DMS53 treated with DMSO at 0.1 percent for 48 hours (cell line): ENCODE data around the gene BIRC3.
"Not testable (repeated sequence)": the region's sequence is repeated elsewhere in the genome, so short reads cannot be mapped to it uniquely, and the experiment has no call there.

ENCODE experiments used
- DNase-seq: peaks from one replicate; lab custom pipeline; 2025; ENCODE audit not compliant: unreplicated experiment; lab: John Stamatoyannopoulos, UW

Gene BIRC3

GRCh38 chr11:102322560-102322959 lies 5.3 kb downstream of the BIRC3 start:
- DNase-seq: no peak

- no peak for DNase-seq
Observed at GRCh38 chr11:102323542-102324251, 6.4 kb downstream of the BIRC3 start.

GRCh38 chr11:102325088-102325487 lies 7.8 kb downstream of the BIRC3 start:
- no peak for DNase-seq

GRCh38 chr11:102328748-102329147 lies 11.5 kb downstream of the BIRC3 start:
- no peak for DNase-seq

- no peak for DNase-seq
Observed at GRCh38 chr11:102330231-102330630, 12.9 kb downstream of the BIRC3 start.

GRCh38 chr11:102331341-102331740 lies 14.1 kb downstream of the BIRC3 start:
- no peak for DNase-seq

- no peak for DNase-seq
Observed at GRCh38 chr11:102332611-102332994, 15.3 kb downstream of the BIRC3 start.

GRCh38 chr11:102338479-102339010 lies 21.3 kb downstream of the BIRC3 start:
- no peak for DNase-seq

GRCh38 chr11:102341311-102341710 lies 24.0 kb downstream of the BIRC3 start:
- not testable (repeated sequence) for DNase-seq

GRCh38 chr11:102341844-102342318 lies 24.6 kb downstream of the BIRC3 start:
- DNase-seq: peak; percentile 82

GRCh38 chr11:102343809-102344208 lies 26.5 kb downstream of the BIRC3 start:
- DNase-seq: no peak

GRCh38 chr11:102345904-102346303 lies 28.6 kb downstream of the BIRC3 start:
- DNase-seq: no peak

- DNase-seq: no peak
Observed at GRCh38 chr11:102346456-102346747, 29.1 kb downstream of the BIRC3 start.

- DNase-seq: peak; percentile 91
Observed at GRCh38 chr11:102346748-102347461, 29.6 kb downstream of the BIRC3 start, which contains the start of gene BIRC2. BIRC2 (plus strand) TSS chr11:102347214; CDS start chr11:102349855, 2,641 bp downstream.

- peak; percentile 15 for DNase-seq
Observed at GRCh38 chr11:102347462-102348370, 30.4 kb downstream of the BIRC3 start.

- DNase-seq: no peak
Observed at GRCh38 chr11:102357116-102357515, 39.8 kb downstream of the BIRC3 start.

GRCh38 chr11:102359372-102359771 lies 42.1 kb downstream of the BIRC3 start:
- no peak for DNase-seq

GRCh38 chr11:102360681-102361080 lies 43.4 kb downstream of the BIRC3 start:
- no peak for DNase-seq

GRCh38 chr11:102361086-102362031 lies 44.1 kb downstream of the BIRC3 start:
- no peak for DNase-seq

- no peak for DNase-seq
Observed at GRCh38 chr11:102364991-102365390, 47.7 kb downstream of the BIRC3 start.
